Measurements from ENCODE around the gene RICTOR. TPM values are rescaled to one million over a fixed set of nuclear protein-coding genes. Genes with fewer than 3 reads are reported as not detected.
A peak's percentile ranks its signal among the peaks of the same experiment; 100 is the strongest.

RICTOR gene
- total and polyA plus RNA-seq, 9 of the 15 experiments (the other 6 are each of a cell fraction or from before 2014, with no cell fraction given), result 13.9 to 46.6 (median 22.6) TPM

- H3K9me3 ChIP-seq (replicated peaks; ENCODE audit: control insufficient read depth, insufficient read depth, low read depth, low read length), result no peaks in the 10 kb centered on the region
- H3K9me1 ChIP-seq (ENCODE audit: control insufficient read depth, insufficient read depth, low read length), result no peaks in the 10 kb centered on the region
- no TSS peak for BruUV-seq (replicated peaks)
- H3K4me3 ChIP-seq, result no peak overlapping the region
- DNase-seq (ENCODE audit: extremely low read depth in 1 of 4, low spot score in 3 of 4), result no peak
- no peaks in the 10 kb centered on the region for H3K36me3 ChIP-seq (ENCODE audit: control insufficient read depth, insufficient read depth, low read length)
- H3K9ac ChIP-seq (ENCODE audit: insufficient read depth in 1 of 2, low read depth in 2 of 2, low read length in 2 of 2), result no peak overlapping the region
- ChIA-PET CTCF (ENCODE audit: low intra/inter-chr PET ratio) (no interaction called here), POLR2A (interaction anchor here (1.1 to 1.3 kb wide), 2 partner anchors 9 to 17 kb away, joined by 5 read pairs; no protein-coding TSS in a partner anchor)
- intact Hi-C loops (cut with micrococcal nuclease), result no loop called here
- no peaks in the 10 kb centered on the region for H3K27me3 ChIP-seq (ENCODE audit: control insufficient read depth in 2 of 2, insufficient read depth in 2 of 2, low read length in 2 of 2)
- H4K20me1 ChIP-seq (replicated peaks; ENCODE audit: control insufficient read depth, insufficient read depth, low read length), result no peaks in the 10 kb centered on the region
- no peak overlapping the region for H3K27ac ChIP-seq (ENCODE audit: extremely low read depth, low read depth, low read length)
- peaks cover 10 to 28% of the 10 kb centered on the region in 2 experiments for H3K4me1 ChIP-seq (replicated peaks in 1 of 2; ENCODE audit: control insufficient read depth in 2 of 2, insufficient read depth in 2 of 2, low read length in 2 of 2)
- 20% methylated on average over 6 of the region's 6 CpGs for WGBS (ENCODE audit: insufficient coverage, low coverage, missing lambda C conversion rate)
- no peak overlapping the region for H2AFZ ChIP-seq (ENCODE audit: low read depth, low read length)
- no peak for ATAC-seq
- no peak overlapping the region for H3K4me2 ChIP-seq (ENCODE audit: insufficient read depth, low read length)
- H3K79me2 ChIP-seq (ENCODE audit: control insufficient read depth, insufficient read depth, low read length), result no peaks in the 10 kb centered on the region
- FAIRE-seq, result no peak
- in situ Hi-C loops (cut with MboI), result no loop called here
- TF ChIP-seq MTF1 (CRISPR knock-in tag; IDR thresholded peaks at IDR 0.05; ENCODE audit: borderline replicate concordance) (no peak), SREBF2 (CRISPR knock-in tag; IDR thresholded peaks at IDR 0.05) (no peak), CHD2 (IDR thresholded peaks at IDR 0.05; ENCODE audit: low read depth, low read length) (no peak), BMI1 (IDR thresholded peaks at IDR 0.05; ENCODE audit: low read length) (no peak), SREBF1 (IDR thresholded peaks at IDR 0.05; ENCODE audit: borderline replicate concordance, low read depth, low read length) (no peak), NCOR1 (IDR thresholded peaks at IDR 0.05) (0 out of 2 replicates have a peak, but pooled peaks have one; percentile 31), ZNF277 (CRISPR knock-in tag; IDR thresholded peaks at IDR 0.05; ENCODE audit: borderline replicate concordance) (no peak), FOXJ2 (tag; IDR thresholded peaks at IDR 0.05) (no peak), POU5F1 (IDR thresholded peaks at IDR 0.05; ENCODE audit: borderline replicate concordance, low read depth, low read length, partially characterized antibody) (no peak), YY1 (IDR thresholded peaks at IDR 0.05; ENCODE audit: borderline replicate concordance in 1 of 3, control insufficient read depth in 1 of 3, extremely low read depth in 1 of 3, insufficient read depth in 3 of 3, insufficient read length in 1 of 3, insufficient replicate concordance in 2 of 3, low read depth in 1 of 3, low read length in 2 of 3) (no peak), ZNF124 (CRISPR knock-in tag; IDR thresholded peaks at IDR 0.05) (no peak), ETS2 (tag; IDR thresholded peaks at IDR 0.05; ENCODE audit: borderline replicate concordance, poor library complexity, severe bottlenecking) (no peak), ZNF224 (CRISPR knock-in tag; IDR thresholded peaks at IDR 0.05) (no peak), ETV5 (CRISPR knock-in tag; IDR thresholded peaks at IDR 0.05; ENCODE audit: low read depth) (no peak), ZNF280B (CRISPR knock-in tag; IDR thresholded peaks at IDR 0.05) (no peak), ESRRA (IDR thresholded peaks at IDR 0.05; ENCODE audit: borderline replicate concordance, low read depth) (no peak), HMG20B (CRISPR knock-in tag; IDR thresholded peaks at IDR 0.05) (no peak), ZNF785 (CRISPR knock-in tag; IDR thresholded peaks at IDR 0.05) (no peak), ELF1 (tag; IDR thresholded peaks at IDR 0.05) (no peak), ZNF274 (IDR thresholded peaks at IDR 0.05; ENCODE audit: borderline replicate concordance, low read depth, low read length) (no peak)
These were observed 26.2 kb upstream of the RICTOR start for GRCh38 chr5:39100301-39100850.
